IPS-11a (cell line): ENCODE measurements around the gene KIRREL2.
"Not testable (repeated sequence)": the region's sequence is repeated elsewhere in the genome, so short reads cannot be mapped to it uniquely, and the experiment has no call there.

Experiments
- H3K4me3 ChIP-seq: one replicate; pipeline ENCODE4 v1.5.1; 2013; ENCODE audit warnings: low read depth, low read length, control low read depth

Gene KIRREL2

GRCh38 chr19:35856546-35857149, at the start of gene KIRREL2:
TSS of gene KIRREL2 (plus strand) at chr19:35856911. CDS start at chr19:35857120, 209 bp downstream.
- peak within 1 kb of the TSS; percentile 54 for H3K4me3 ChIP-seq

DNA sequence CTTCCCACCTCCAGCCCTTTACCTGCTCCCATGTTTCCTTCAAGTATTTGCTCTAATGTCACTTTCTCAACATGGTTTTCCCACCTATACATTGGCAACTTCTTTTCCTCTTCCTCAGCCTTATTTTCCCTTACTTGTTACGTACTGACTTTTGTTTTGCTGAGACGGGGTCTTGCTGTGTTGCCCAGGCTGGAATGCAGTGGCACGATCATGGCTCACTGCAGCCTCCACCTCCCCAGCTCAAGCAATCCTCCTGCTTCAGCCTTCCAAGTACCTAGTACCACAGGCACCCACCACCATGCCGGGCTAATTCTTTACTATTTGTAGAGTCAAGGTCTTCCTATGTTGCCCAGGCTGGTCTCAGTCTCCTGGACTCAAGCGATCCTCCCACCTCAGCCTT, 49.1 kb upstream of the KIRREL2 start:
- no peak overlapping the region for H3K4me3 ChIP-seq

GRCh38 chr19:35811317-35812219, 45.1 kb upstream of the KIRREL2 start:
- no peak overlapping the region for H3K4me3 ChIP-seq

GRCh38 chr19:35812220-35813042, 44.3 kb upstream of the KIRREL2 start, which contains the start of gene PRODH2:
TSS of gene PRODH2 (minus strand) at chr19:35812845. CDS start at chr19:35812805, 40 bp downstream.
- no peak within 1 kb of the TSS for H3K4me3 ChIP-seq

- no peak overlapping the region for H3K4me3 ChIP-seq
Measured at GRCh38 chr19:35813043-35813890, 43.4 kb upstream of the KIRREL2 start.

- no peak overlapping the region for H3K4me3 ChIP-seq
Measured at GRCh38 chr19:35816262-35816661, 40.4 kb upstream of the KIRREL2 start.

- H3K4me3 ChIP-seq = no peak overlapping the region
Measured at GRCh38 chr19:35816846-35817245, 39.9 kb upstream of the KIRREL2 start.

- H3K4me3 ChIP-seq = no peak overlapping the region
Measured at GRCh38 chr19:35818445-35818844, 38.3 kb upstream of the KIRREL2 start.

GRCh38 chr19:35822579-35822978, 34.1 kb upstream of the KIRREL2 start:
- H3K4me3 ChIP-seq = no peak overlapping the region

- H3K4me3 ChIP-seq = no peak overlapping the region
Measured at GRCh38 chr19:35824150-35824549, 32.6 kb upstream of the KIRREL2 start.

- no peak overlapping the region for H3K4me3 ChIP-seq
Measured at GRCh38 chr19:35828692-35829301, 27.9 kb upstream of the KIRREL2 start.

DNA sequence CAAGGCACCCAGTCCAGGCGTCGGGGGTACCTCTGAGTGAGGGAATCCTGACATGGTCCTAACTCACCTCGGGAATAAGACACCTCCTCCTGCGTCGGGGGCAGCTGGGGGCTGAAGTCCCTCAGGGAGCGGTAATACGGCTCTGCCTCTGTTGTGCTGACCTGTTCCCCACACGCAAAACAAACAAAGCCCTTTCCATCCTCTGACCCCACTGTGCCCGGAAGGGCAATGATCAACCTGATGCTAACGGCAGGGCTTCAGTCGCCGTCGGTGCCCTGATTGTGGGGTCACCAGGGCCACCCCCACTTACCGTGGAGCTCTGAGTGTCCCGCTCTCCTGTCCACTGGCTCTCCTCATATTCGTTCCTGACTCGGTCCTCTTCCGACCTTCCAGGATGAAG, 25.7 kb upstream of the KIRREL2 start:
- H3K4me3 ChIP-seq = no peak overlapping the region

GRCh38 chr19:35832054-35832453, 24.7 kb upstream of the KIRREL2 start:
- H3K4me3 ChIP-seq = no peak overlapping the region

- no peak overlapping the region for H3K4me3 ChIP-seq
Measured at GRCh38 chr19:35833972-35834371, 22.7 kb upstream of the KIRREL2 start.

DNA sequence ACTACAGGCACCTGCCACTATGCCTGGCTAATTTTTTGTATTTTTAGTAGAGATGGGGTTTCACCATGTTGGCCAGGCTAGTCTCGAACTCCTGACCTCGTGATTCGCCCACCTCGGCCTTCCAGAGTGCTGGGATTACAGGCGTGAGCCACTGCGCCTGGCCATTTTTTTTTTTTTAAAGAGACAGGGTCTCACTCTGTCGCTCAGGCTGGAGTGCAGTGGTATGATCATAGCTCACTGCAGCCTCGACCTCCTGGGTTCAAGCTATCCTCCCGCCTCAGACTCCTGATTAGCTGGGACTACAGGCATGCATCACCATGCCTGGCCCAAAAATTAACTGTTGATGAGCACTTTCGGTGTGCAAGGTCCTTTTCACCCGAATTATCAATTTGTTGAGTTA, 20.6 kb upstream of the KIRREL2 start:
- H3K4me3 ChIP-seq = not testable (repeated sequence)

DNA sequence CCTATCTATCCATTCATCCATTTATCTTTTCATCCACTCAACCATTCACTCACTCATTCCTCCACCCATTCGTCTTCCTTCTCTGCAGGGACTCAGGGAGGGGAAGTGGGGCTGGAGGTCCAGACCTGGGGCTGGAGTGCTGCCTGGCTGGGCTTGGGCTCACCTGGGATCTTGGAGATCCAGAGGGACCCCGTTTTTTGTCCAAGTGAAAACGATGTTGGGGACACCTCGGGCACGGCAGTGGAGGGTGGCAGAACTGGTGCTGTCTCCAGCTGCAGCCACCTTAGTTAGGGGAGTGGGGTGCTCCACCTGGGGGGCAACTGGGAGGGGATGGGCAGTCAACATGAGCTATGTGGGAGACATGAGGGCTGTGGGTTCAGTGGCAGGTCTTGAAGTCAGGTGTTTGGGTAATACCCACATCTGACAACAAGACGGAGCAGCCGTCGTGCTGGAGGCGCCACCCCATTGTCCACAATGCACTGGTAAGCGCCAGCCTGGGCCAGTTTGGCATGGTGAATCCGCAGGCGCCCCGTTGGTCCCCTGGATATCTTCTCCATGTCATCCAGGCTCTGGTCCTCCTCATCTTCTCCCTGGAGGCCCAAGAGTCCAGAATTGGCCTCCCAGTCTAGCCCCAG, 14.6 kb upstream of the KIRREL2 start:
- no peak overlapping the region for H3K4me3 ChIP-seq

DNA sequence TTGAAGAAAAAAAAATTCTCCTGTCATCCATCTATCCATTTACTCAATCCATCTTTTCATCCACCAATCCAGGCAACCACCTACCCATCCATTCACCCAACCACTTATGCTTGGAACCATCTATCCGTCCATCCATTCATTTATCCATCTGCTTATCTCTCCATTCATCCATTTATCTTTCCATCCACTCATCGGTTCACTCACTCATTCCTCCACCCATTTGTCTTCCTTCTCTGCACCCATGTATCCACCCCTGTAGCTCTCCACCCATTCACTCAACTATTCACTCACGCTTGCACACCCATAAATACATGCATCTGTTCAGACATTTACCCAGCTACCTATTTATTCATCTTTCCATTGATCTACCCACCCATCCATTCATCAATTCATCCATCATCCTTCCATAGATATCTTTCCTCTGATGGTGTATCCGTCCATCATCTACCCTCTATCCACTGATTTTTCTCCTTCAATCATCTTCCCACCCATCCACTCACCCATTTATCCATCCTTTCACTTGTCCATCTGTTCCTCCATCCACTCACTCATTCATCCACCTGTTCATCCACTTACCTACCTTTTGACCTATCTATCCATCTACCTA, 13.9 kb upstream of the KIRREL2 start:
- H3K4me3 ChIP-seq = no peak overlapping the region

DNA sequence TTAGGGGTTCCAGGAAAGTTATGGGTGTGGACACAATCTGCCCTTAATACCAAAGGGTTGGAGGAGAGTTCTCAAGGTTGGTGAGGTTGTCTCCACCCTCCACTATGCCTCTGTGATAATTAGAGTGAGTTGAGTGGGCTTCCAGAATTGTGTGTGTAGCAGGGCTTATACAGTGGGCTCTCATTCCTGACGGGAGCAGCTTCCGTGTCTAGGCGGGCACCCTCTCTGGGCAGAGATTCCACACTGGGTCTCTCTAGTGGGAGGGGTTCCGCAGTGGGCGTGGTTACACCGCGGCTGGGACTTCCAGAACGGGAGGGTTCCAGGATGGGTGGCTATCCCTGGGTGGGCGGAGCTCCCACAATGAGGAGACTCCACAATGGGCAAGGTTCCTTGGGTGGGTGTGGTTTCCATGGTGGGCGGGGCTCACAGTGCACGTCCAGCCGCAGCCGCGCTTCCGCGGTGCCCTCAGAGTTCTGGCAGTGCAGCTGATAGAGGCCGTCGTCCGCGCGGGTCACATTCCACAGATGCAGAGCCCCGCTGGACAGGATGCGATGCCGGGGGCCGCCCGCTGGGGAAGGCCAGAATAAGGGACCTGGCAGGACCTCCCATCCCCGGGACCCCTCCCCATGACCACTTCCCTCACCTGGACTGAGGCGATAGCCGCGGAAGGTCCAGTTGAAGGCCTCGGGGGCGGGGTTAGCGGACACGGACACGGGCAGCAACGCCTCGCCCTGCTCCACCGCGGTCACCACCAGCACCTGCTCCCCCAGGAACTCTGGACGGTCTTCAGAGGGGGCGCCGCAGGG, 12.8 kb upstream of the KIRREL2 start:
- peak overlapping the region; percentile 17 for H3K4me3 ChIP-seq
